ENCODE measurements around the gene WDR88.
A peak's percentile ranks its signal among the peaks of the same experiment; 100 is the strongest.
"Not testable (repeated sequence)": the region's sequence is repeated elsewhere in the genome, so short reads cannot be mapped to it uniquely, and the experiment has no call there.

Gene WDR88

GRCh38 chr19:33214596-33214995 is 82.7 kb downstream of the WDR88 start:
- DNase-seq: peak; percentile 11

GRCh38 chr19:33215438-33216197 is 83.7 kb downstream of the WDR88 start:
- no peak for DNase-seq

- no peak for DNase-seq
These were observed 84.4 kb downstream of the WDR88 start for GRCh38 chr19:33216198-33216830.

- DNase-seq: no peak
These were observed 86.0 kb downstream of the WDR88 start for GRCh38 chr19:33217881-33218280.

GRCh38 chr19:33219261-33219815 is 87.4 kb downstream of the WDR88 start:
- DNase-seq: no peak

GRCh38 chr19:33220115-33220514 is 88.2 kb downstream of the WDR88 start:
- DNase-seq: no peak

- no peak for DNase-seq
These were observed 88.8 kb downstream of the WDR88 start for GRCh38 chr19:33220735-33221134.

- no peak for DNase-seq
These were observed 89.7 kb downstream of the WDR88 start for GRCh38 chr19:33221638-33222037.

- not testable (repeated sequence) for DNase-seq
These were observed 90.3 kb downstream of the WDR88 start for GRCh38 chr19:33222255-33222654.

- no peak for DNase-seq
These were observed 93.0 kb downstream of the WDR88 start for GRCh38 chr19:33224694-33225457.
